Posterior cingulate gyrus (tissue), 11 donors: ENCODE measurements around the gene GPR142.

ENCODE experiments used
- DNase-seq, 10 donors: peaks; one replicate each; pipeline versions ENCODE4 v3.0.0 to v3.0.0-alpha.2; 2020 to 2021; ENCODE audit warnings: mixed read lengths in 3 of 10
- intact Hi-C: fragments of 100-400 bp; cut with DNase I; formaldehyde crosslinking; loops from one replicate; pipeline ENCODE4 v1.15.1; 2023

The GPR142 gene

GRCh38 chr17:74343526-74344284 is 23.6 kb upstream of the GPR142 start:
- intact Hi-C loops = no loop called here
- no peak for DNase-seq

GRCh38 chr17:74344658-74345057 is 22.6 kb upstream of the GPR142 start:
- DNase-seq = no peak
- intact Hi-C loops = no loop called here

GRCh38 chr17:74345433-74346241 is 21.7 kb upstream of the GPR142 start:
- intact Hi-C loops = no loop called here
- DNase-seq = no peak

- intact Hi-C loops = no loop called here
- DNase-seq = no peak
Observed at GRCh38 chr17:74347646-74348045, 19.7 kb upstream of the GPR142 start.

GRCh38 chr17:74349120-74349519 is 18.2 kb upstream of the GPR142 start:
- DNase-seq = no peak

GRCh38 chr17:74350486-74350885 is 16.8 kb upstream of the GPR142 start:
- intact Hi-C loops = no loop called here
- no peak for DNase-seq

More at GRCh38 chr17:74349120-74349519, 18.2 kb upstream of the GPR142 start:
- intact Hi-C loops = no loop called here

GRCh38 chr17:74351552-74352210 is 15.6 kb upstream of the GPR142 start:
- no peak for DNase-seq
- intact Hi-C loops = no loop called here

GRCh38 chr17:74353446-74354060 is 13.8 kb upstream of the GPR142 start:
- intact Hi-C loops = no loop called here

GRCh38 chr17:74354123-74354522 is 13.2 kb upstream of the GPR142 start:
- intact Hi-C loops = no loop called here
- DNase-seq = peak in 2 of 10 donors; percentile 53 to 92

More at GRCh38 chr17:74353446-74354060, 13.8 kb upstream of the GPR142 start:
- no peak for DNase-seq

- intact Hi-C loops = no loop called here
- no peak for DNase-seq
Observed at GRCh38 chr17:74354561-74354960, 12.7 kb upstream of the GPR142 start.

- intact Hi-C loops = loop anchor here (5.0 kb wide), 1 partner anchor 38 kb away; no protein-coding TSS in a partner anchor
- no peak for DNase-seq
Observed at GRCh38 chr17:74355065-74355464, 12.2 kb upstream of the GPR142 start.

- intact Hi-C loops = loop anchor here (5.0 kb wide), 1 partner anchor 40 kb away; no protein-coding TSS in a partner anchor
- DNase-seq = no peak
Observed at GRCh38 chr17:74356646-74357465, 10.4 kb upstream of the GPR142 start.

GRCh38 chr17:74357466-74357809 is 9.9 kb upstream of the GPR142 start:
- no peak for DNase-seq
- intact Hi-C loops = loop anchor here (5.0 kb wide), 1 partner anchor 40 kb away; no protein-coding TSS in a partner anchor

- intact Hi-C loops = loop anchor here (5.0 kb wide), 1 partner anchor 41 kb away; no protein-coding TSS in a partner anchor
- no peak for DNase-seq
Observed at GRCh38 chr17:74358697-74359096, 8.6 kb upstream of the GPR142 start.

- intact Hi-C loops = loop anchor here (2.0 to 5.0 kb wide), 4 partner anchors 33 to 149 kb away; partner anchors contain the start of gene KIF19
- no peak for DNase-seq
Observed at GRCh38 chr17:74359916-74360315, 7.4 kb upstream of the GPR142 start.

GRCh38 chr17:74360899-74361229 is 6.4 kb upstream of the GPR142 start:
- intact Hi-C loops = loop anchor here (2.0 to 5.0 kb wide), 3 partner anchors 34 to 150 kb away; partner anchors contain the start of gene KIF19
- DNase-seq = no peak

- DNase-seq = peak; percentile 47 to 96 (median 76)
- intact Hi-C loops = loop anchor here (2.0 to 5.0 kb wide), 3 partner anchors 34 to 151 kb away; partner anchors contain the start of gene KIF19
Observed at GRCh38 chr17:74361230-74362068, 5.9 kb upstream of the GPR142 start, which contains the start of gene BTBD17. Gene BTBD17 (minus strand): TSS chr17:74361868. CDS start chr17:74361819, 49 bp downstream.

GRCh38 chr17:74362069-74362405 is 5.3 kb upstream of the GPR142 start:
- no peak for DNase-seq
- intact Hi-C loops = loop anchor here (5.0 kb wide), 1 partner anchor 35 kb away; the partner anchor contains the start of gene KIF19
